LNCaP clone FGC (cell line): Measurements from ENCODE around the gene CCM2.

Source experiments
- DNase-seq: peaks from one replicate; pipeline ENCODE4 v3.0.0-alpha.2; 2011; ENCODE audit warnings: low read depth
- H3K4me3 ChIP-seq: 2 replicates; pipeline ENCODE4 v1.5.1; 2011; ENCODE audit warnings: mild to moderate bottlenecking, low read depth, low read length, control low read depth
- CTCF ChIP-seq: IDR thresholded peaks from 2 replicates; pipeline ENCODE4 v1.5.1; 2012; ENCODE audit warnings: mild to moderate bottlenecking; ENCODE audit not compliant: control insufficient read depth, insufficient read depth; ENCODE audit errors: extremely low read depth

Gene CCM2

GRCh38 chr7:44975331-44976039, 24.5 kb upstream of the CCM2 start:
- no peak for TF ChIP-seq CTCF
- DNase-seq, result no peak
- no peak overlapping the region for H3K4me3 ChIP-seq

GRCh38 chr7:44976040-44976745, 23.8 kb upstream of the CCM2 start:
- DNase-seq, result no peak
- no peak overlapping the region for H3K4me3 ChIP-seq
- TF ChIP-seq CTCF, result no peak

GRCh38 chr7:44976746-44977196, 23.2 kb upstream of the CCM2 start:
- no peak overlapping the region for H3K4me3 ChIP-seq
- no peak for TF ChIP-seq CTCF
- DNase-seq, result no peak

DNA sequence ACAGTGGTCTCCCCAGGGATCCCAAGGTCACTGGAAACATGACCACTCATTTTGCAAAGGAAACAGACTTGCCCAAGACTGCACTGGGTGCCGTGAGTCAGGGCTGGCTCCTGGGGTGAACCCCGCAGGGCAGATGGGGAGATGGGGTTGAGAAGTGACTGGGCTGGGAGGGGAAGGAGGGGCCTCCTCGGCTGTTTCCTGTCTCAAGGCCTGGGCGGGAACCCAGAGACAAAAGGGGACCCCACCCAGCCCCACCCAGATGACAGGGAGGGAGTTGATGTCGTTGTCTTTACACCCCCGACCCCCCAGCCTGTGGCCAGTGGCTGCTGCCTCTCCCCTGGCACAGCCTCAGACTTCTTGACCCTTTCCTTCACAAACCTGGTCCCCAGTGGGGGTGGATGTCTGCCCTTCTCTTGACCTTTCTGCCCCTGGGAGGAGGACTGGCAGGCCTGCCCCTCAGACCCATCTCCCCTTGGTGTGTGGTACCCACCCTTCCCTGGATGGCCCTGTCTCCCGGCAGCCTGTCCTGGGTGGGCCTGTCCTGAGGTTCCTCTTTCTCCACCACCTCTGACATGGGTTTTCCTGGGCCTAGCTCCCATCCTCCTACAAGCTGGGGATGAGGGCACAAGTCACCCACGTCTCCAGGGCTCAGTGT, 22.6 kb upstream of the CCM2 start:
- TF ChIP-seq CTCF, result no peak
- no peak for DNase-seq
- no peak overlapping the region for H3K4me3 ChIP-seq

- no peak overlapping the region for H3K4me3 ChIP-seq
- no peak for DNase-seq
- TF ChIP-seq CTCF, result no peak
These were observed 22.1 kb upstream of the CCM2 start for GRCh38 chr7:44977959-44978335.

DNA sequence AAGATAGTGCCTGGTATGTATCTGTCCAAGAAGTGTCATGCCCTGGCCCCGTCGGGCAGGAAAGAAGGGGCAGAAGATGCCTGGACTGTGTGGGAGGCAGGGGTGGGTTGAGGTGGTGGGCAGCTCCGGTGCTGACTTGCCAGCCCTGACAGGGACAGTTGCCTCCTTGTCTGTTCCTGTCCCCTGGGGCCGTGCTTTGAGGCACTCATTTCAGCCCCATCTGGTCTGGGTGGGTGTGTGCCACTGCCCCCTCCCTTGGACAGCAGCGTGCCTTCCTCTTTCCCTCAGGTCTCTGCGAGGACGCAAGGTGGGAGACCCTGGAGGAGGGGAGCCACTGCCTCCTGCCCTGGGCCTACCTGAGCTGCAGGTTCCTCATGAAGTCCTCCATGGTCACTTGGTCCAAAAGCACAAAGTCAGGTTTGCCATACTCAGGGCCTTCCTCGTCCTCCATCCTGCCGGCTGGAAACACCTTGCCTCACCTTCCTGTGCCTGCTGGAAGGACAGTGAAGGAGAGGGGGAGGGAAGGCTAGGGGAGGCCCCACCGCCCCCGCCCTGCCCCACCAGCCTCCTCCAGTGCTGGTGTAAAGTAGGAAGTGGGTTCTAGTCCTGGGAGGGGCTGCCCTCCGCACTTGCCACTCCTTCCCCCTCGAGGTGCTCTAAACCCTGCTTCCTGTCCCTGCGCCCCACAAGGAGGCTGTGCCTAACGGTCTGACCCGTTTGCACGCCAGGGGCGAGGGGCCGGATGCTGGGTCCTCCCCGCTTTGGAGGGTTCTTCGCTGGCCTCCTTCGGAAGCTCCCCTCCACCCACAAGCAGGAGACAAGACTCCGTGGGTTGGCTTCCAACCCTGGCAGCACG, 21.3 kb upstream of the CCM2 start, which contains the start of gene MYO1G:
TSS of gene MYO1G (minus strand) at position 505 of the 856 bp plus-strand sequence. CDS start at position 451, 54 bp downstream.
- H3K4me3 ChIP-seq, result no peak within 1 kb of the TSS
- DNase-seq, result no peak
- no peak for TF ChIP-seq CTCF
